GM18519 (cell line): ENCODE data around the gene PRPF40A.

ENCODE experiments used
- ATAC-seq: cut with Tn5 transposase; IDR thresholded peaks from one replicate; pipeline ENCODE4 v1.9.1; 2021; ENCODE audit warnings: mild to moderate bottlenecking, moderate library complexity; ENCODE audit not compliant: unreplicated experiment, low FRiP score

The PRPF40A gene

DNA sequence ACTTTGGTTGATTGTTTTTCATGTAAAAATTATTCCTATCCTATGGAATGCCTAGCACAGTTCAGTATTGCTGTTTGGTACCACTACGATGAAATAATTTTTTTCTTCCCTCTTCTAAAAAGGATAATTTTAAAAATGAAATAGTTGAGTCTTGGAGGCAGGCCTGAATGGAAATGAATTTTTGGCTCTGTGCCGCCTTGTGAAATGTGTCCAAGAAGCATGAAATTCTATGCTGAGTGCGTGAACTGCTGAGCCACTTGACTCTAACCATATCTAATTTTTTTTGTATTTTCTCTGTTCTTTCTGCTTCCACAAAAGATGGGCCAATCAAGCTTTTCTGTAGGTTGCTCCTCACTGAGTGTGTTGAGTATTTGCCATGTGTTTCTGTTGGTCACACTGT, 95.0 kb downstream of the PRPF40A start:
- no peak for ATAC-seq

DNA sequence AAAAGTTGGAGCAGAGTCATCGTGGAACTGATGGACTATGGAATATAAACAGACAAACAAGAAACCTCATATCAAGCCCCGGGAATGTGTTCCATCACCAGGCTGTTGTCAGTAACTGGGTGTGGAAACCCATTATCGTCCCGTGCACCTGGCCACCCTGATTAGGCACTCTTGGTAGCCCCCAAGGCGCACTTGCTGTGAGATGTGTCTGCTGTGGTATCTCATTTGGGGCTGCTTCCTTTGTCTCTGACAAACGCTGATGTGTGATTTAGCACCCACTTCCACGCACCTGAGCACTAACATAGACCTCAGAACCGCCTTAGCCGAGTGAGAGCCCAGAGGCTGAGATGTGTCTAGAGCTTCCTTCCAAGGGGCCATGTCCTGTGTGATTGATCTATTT, 96.3 kb downstream of the PRPF40A start:
- ATAC-seq = no peak

DNA sequence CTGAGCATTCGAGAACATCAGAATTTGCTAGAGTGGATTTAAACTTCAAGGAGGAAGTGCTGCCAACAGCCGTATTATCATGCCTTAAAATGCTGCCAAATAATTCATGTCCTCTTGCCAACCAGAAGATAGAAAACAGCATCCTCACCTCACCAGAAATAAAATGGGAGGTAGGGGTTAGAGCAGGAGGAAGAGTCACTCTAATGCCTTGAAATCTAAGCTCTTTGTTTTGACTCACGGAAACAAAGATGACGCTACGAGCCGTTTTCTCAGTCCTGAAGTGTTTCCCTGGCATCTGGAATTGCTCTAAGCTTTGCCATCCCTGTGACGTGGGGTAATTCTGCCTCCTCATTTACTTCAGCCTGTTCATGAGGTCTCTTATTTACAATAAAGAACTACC, 97.1 kb downstream of the PRPF40A start:
- no peak for ATAC-seq

DNA sequence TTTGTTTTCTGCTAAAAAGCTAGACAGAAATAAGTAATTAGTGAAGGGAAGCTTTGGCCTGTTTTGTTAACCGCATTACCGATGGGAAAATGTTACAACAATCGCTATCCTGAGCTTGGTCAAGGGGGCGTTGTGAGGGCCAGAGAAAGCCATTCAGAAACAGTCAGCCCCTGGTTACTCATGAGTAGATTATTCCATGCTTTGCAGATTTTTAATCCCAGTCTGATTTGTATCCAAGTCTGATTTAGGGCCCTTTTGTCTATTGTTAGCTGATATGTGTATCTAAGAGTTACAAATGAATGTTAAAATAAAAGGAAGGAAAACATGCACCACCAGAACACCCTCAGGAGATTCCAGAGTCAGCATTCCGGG, 99.1 kb downstream of the PRPF40A start:
- no peak for ATAC-seq

DNA sequence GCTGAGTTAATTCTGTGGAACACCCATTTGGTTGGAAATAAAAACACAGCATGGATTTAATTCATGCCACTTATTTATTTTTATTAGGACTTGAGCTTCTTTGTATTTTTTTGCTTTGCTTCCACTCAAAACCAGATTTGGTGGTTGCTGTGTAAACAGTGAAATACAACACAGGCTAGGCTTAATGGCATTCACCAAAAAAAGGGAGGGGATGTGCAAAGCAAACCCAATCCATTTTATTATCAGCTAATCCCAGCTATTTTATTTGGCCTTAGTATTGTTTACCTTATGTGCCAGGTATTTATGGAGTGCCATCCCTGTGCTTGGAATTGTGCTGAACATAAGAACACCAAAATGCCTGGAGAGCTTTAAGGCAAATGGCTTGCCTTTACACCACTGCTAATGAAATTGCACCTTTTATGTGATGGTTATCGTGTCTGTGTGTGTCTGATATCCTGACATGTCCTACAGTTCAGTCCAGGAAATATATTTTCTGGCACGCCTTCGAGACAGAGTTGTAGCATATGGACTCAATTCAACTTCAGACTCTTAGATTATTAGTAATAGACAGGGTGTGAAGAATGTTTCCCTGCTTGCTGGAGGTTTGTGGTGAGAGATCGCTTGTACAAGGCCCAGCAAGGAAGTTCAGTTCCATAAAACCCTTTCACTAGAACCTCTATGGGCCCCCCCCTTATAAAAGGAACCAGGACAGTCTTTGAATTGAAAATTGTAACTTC, 99.6 kb downstream of the PRPF40A start:
- no peak for ATAC-seq

DNA sequence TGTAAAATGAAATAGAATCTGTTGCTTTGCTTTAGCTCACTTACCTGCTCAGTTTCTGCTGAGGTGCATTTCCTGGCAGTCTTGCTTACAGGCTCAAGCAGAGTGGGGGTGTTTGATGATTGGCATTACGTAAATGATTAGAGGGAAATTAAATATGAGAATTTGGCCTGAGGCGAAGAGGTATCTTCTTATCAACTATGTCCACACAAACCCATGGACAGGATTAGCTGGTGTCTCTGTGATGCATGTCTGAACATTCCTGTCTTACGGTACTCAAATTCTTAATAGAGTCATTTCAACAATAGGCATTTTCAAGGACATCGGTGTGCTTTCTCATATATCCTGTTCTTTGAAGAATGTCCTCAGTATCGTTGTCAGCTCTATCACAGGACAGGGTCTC, 102.1 kb downstream of the PRPF40A start:
- ATAC-seq = no peak

DNA sequence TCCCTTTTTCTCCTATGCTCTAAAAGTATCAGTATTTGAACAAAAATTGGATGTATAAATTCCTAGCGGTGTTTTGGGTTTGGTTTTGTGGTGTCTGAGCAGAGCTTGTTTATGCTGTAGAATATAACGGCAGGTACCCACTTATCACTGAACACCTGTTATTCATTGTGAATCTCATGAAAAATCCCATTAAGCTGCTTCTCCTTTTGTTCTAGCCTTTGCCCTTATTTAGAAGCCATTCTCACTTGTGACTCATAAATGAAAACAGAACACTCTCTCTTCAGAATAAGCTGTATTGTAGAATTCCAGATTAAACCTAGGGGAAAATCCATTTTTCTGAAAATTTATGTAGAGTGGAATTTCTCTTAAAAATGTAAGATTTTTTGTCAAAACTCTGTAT, 104.0 kb downstream of the PRPF40A start:
- ATAC-seq = peak; percentile 46

DNA sequence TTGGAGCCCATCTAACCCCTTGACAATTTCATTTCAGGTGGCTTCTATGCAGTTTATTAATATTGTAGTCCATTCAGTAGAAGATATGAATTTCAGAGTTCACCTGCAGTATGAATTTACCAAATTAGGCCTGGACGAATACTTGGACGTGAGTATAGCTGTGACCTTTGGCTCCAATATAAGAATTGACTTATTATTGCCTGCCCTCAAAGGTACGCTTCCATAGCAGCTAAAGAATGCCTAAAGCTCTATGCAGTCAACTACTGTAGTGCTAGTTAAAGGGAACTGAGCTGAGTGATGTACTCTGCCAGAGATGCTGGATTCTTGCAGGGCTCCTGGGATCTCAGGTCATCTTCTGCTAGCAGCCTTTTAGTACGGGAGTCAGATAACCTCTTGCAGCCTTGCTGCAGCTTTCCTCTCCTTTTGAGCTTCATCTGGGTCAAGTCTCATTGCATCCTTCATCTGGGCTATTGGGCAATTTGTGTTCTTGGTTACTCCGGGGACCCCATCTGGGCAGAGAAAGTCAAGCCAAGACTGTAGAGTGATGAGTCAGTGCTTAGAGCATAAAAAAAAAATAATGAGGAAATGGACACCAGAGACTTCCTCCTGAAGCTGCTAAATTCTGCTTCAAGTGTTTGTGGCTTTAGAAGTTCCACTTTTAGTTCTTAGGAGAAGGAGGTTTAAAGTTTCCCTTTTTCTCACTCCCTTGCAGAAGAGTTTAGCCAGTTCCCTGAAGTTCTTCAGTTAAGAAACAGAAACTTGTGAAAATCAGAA, 105.6 kb downstream of the PRPF40A start:
- ATAC-seq = peak; percentile 70

DNA sequence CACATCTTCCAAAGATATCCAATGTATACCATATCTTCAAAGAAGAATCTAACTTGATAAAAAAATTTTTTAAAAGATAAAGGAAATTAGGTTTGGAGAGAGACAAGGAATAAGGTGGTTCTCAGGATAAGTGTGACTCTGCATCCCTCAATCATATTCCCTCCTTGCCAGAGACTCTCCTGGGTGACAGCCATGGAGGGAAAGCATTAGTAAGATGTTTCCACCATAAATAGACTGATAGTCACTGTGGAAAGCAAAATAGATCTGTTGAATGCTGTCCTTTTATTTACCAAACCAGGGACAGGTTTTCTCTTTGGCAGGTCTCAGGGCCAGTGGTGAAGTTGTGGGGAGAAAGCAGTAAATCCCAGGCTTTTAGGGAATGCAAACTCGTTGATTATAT, 107.6 kb downstream of the PRPF40A start:
- ATAC-seq = no peak

DNA sequence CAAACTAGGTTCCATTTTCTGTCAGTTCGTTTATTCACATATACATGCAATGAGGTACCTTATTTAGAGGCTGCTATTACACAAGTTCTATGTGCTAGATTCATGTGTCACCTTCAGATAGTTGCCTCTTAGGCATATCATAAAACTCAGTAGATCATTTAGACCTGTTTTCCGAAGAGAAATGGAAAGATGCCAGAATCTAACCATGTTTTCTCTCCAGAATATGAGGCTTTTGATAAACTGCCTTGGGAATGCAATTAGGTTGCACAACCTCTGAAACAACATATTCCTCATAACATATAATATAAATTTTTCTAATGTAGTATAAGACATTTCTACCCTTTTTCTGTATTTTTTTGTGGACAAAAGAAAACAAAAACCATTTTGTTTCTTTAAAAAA, 108.1 kb downstream of the PRPF40A start:
- no peak for ATAC-seq

DNA sequence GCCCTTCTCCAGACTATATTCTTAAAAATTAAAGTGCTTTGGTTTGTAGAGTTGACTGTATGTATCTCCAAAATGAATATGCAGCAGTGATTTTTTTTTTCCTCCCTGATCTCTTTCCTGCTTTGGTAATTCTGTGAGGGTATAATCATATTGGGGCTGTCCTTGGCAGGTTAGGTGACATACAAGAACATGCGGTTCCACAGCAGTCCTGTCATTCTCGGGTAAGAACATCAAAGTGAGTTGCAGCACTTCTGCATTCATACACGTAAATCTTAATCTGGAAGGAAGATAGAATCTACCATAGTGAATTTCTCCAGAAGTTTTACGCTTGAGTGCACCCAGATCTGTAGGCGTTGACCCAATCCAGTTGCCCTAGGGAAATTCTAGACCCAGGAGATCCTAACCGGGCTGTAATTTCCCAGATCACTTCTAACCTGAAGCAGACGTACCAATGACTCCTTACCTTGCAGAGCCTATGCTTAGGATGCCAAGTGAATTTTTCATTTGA, 109.4 kb downstream of the PRPF40A start:
- ATAC-seq = no peak

DNA sequence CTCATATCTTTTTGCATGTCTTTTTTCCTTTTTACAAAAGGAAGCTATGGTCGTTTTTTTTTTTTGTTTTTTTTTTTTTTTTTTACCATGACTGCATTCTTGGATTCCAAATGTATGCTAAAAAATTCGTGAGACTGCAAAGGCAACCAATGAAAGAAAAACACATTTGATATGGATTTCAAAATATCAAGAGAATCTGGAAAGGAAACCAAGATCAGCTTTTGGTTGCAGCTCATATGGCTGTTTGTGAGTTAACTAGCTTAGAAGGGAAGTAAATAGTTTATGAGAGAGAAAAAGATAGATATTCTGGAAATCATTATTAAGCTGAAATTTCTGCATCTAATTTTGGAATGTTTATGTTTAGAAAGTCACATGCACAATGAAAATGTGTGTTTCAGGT, 110.3 kb downstream of the PRPF40A start:
- no peak for ATAC-seq

DNA sequence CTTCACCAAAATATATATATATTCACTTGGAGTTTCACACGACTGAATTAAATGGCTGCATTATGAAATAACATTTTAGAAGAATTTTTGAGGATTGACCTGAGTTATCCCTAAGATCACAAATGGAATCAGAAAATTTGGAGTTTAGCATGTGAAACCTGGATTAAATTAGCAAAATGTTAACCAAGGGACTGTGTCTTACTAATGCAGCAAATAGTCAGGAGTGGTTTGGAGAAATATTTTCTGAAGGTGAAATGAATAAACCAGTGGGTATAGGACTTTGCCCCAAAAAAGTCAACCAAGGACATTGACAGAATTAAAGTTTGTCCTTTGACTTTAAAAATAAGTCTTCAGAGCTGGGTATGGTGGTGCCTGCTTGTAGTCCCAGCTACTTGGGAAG, 111.2 kb downstream of the PRPF40A start:
- no peak for ATAC-seq

DNA sequence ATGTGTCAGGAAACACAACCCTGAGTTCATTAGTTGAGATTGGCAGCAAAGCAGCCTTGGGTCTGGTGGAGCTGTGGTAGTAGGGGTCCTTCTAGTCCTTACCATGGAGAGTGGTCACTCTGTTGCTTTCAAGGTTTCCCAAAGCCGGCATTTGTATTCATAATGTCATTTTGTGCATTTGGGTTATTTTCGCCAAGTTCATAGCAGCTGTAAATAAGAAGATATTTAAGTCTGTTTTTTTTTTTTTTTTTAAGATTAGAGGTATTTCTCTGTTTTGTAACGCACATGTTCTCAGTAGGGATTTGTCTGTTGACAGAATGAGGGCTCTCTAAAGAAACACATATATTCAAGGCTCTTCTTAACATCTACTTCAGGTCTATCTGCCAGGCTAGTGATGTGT, 114.1 kb downstream of the PRPF40A start:
- ATAC-seq = no peak

DNA sequence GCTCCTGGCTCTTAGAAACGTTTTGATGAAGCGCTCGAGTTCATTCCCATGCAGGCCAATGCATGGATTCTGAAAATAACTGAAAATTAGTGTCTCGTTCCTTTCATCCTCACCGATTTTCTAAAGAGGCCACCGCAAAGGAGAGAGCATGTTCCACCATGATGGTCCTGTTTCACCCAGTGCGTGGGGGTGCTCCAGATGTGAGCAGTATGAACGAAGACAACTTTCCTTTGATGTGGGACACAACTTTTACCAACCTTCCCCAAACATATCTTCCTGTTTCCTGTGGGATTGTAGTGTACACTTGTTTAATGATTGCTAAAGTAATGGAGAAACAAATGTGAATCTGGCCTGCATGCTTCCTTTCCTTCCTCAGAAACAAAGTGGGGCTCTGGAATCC, 114.5 kb downstream of the PRPF40A start:
- ATAC-seq = no peak
